Breast epithelium (tissue), 3 donors: Measurements from ENCODE around the gene NAPB.

Experiments used
- POLR2A ChIP-seq: fragments of 450-650 bp; IDR thresholded peaks from one replicate; pipeline ENCODE4 v1.6.1; 2016; ENCODE audit warnings: antibody characterized with exemption, mild to moderate bottlenecking, moderate library complexity
- POLR2AphosphoS5 ChIP-seq, 3 donors: sonication (generic); formaldehyde crosslinking; IDR thresholded peaks; one replicate each; pipeline ENCODE4 v1.6.1; 2017; ENCODE audit warnings: antibody characterized with exemption in 3 of 3
- TF ChIP-seq, protein P1 (sequence below), 3 donors: fragments of 450-650 bp; IDR thresholded peaks; one replicate each; pipeline ENCODE4 v1.5.1; 2016 to 2017; ENCODE audit warnings: antibody characterized with exemption in 3 of 3, mild to moderate bottlenecking in 3 of 3, moderate library complexity in 3 of 3

DNA sequence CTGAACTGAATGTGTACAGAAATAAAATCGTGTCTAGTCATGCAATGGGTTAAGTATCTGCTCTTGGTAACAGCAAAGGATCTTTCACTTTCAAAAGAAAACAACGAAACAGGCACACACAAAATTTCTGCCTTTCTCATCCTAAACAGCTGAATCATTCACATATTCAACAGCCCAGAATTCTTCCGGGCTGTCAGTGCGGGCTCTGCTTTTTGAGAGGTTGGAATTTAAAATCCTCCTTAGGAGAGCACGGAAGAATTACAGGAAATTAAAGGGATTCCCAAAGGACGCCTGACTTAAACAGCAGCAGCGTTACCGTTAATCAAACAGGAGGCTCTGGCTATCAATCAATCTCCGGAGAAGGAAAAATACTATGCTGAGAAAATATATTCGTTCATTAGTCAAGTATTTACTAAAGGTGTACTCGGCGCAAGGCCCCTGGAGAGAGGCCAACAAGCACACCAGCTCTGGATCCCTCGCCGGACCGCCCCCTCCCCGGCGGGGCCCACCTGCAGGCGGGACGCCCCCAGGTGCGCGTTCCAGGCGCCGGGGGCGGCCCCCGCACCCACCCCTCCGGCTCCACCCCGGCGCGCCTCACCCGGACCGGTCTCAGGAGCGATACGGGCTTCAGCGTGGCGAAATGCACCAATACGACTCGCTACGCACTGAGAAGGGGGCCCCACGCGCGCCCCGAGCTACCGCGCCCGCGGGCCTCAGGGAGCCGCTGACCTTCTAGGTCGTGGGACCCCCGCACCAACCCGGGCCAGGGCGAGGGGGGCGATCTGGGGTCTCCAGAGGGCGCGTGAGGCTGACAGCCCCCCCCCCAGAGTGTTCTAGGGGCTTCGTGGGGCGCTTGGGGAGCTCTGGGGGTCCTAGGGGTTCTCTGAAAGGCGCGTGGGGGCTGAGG is 1.0 kb downstream of the NAPB start:
- TF ChIP-seq, protein P1, sequence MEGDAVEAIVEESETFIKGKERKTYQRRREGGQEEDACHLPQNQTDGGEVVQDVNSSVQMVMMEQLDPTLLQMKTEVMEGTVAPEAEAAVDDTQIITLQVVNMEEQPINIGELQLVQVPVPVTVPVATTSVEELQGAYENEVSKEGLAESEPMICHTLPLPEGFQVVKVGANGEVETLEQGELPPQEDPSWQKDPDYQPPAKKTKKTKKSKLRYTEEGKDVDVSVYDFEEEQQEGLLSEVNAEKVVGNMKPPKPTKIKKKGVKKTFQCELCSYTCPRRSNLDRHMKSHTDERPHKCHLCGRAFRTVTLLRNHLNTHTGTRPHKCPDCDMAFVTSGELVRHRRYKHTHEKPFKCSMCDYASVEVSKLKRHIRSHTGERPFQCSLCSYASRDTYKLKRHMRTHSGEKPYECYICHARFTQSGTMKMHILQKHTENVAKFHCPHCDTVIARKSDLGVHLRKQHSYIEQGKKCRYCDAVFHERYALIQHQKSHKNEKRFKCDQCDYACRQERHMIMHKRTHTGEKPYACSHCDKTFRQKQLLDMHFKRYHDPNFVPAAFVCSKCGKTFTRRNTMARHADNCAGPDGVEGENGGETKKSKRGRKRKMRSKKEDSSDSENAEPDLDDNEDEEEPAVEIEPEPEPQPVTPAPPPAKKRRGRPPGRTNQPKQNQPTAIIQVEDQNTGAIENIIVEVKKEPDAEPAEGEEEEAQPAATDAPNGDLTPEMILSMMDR (IDR thresholded peaks at IDR 0.05) = no peak
- no peak for TF ChIP-seq POLR2A
- no peak for TF ChIP-seq POLR2AphosphoS5 (IDR thresholded peaks at IDR 0.05)
